Osteoblast (primary cell): ENCODE results near the gene ANKH. TPM values are rescaled to one million over a fixed set of nuclear protein-coding genes. Genes with fewer than 3 reads are reported as not detected.

Experiments used
- DNase-seq: peaks from one replicate; pipeline ENCODE4 v3.0.0; 2011; ENCODE audit warnings: low spot score, mixed read lengths; ENCODE audit not compliant: insufficient read length; ENCODE audit errors: missing footprints
- H2AFZ ChIP-seq: 2 replicates; pipeline ENCODE4 v1.6.0; 2011; ENCODE audit warnings: mild to moderate bottlenecking, low read length
- H3K27ac ChIP-seq: 2 replicates; pipeline ENCODE4 v1.5.1; 2011; ENCODE audit warnings: mild to moderate bottlenecking, low read depth, low read length, moderate library complexity
- H3K27me3 ChIP-seq: 2 replicates; pipeline ENCODE4 v1.6.0; 2012; ENCODE audit warnings: mild to moderate bottlenecking, control low read depth, inconsistent platforms, low read length, moderate library complexity; ENCODE audit not compliant: insufficient read depth
- H3K36me3 ChIP-seq: 2 replicates; pipeline ENCODE4 v1.5.1; 2011; ENCODE audit warnings: mild to moderate bottlenecking, low read length, control low read depth, moderate library complexity; ENCODE audit not compliant: insufficient read depth
- H3K4me1 ChIP-seq: 2 replicates; pipeline ENCODE4 v1.5.1; 2011; ENCODE audit warnings: mild to moderate bottlenecking, low read length, control low read depth, moderate library complexity; ENCODE audit not compliant: insufficient read depth
- H3K4me2 ChIP-seq: 2 replicates; pipeline ENCODE4 v1.6.0; 2011; ENCODE audit warnings: mild to moderate bottlenecking, low read length; ENCODE audit not compliant: insufficient read depth
- H3K4me3 ChIP-seq: fragments of 200-600 bp; sonication (generic); 3 replicates; pipeline ENCODE4 v1.5.1; 2012; ENCODE audit warnings: mild to moderate bottlenecking, low read length, inconsistent platforms; ENCODE audit not compliant: insufficient read depth
- H3K79me2 ChIP-seq: 2 replicates; pipeline ENCODE4 v1.6.0; 2012; ENCODE audit warnings: mild to moderate bottlenecking, low read length, control low read depth, inconsistent platforms; ENCODE audit not compliant: insufficient read depth
- H3K9me3 ChIP-seq: 2 replicates; pipeline ENCODE4 v1.5.1; 2011; ENCODE audit warnings: low read depth, low read length, control low read depth
- H4K20me1 ChIP-seq: 2 replicates; pipeline ENCODE4 v1.6.0; 2012; ENCODE audit warnings: mild to moderate bottlenecking, low read length, control low read depth; ENCODE audit not compliant: insufficient read depth
- CTCF ChIP-seq: IDR thresholded peaks from 2 replicates; pipeline ENCODE4 v1.5.1; 2011; ENCODE audit warnings: mild to moderate bottlenecking, low read depth, low read length, moderate library complexity; ENCODE audit errors: extremely low read depth
- total RNA-seq: library from RNA; depleted of rRNA; stranded (reverse); fragments of >200 nt; gene quantifications from 2 replicates; pipeline ENCODE4 v1.2.3, GENCODE V29; 2012

ANKH gene
- total RNA-seq, 1 donor: 125 TPM

GRCh38 chr5:14727928-14728458 lies 143.6 kb downstream of the ANKH start:
- no peak overlapping the region for H3K4me3 ChIP-seq
- no peak for DNase-seq
- peak overlapping the region; percentile 66 for H3K27ac ChIP-seq
- H3K36me3 ChIP-seq: peaks cover 48% of the 10 kb centered on the region
- H3K9me3 ChIP-seq: no peaks in the 10 kb centered on the region
- no peak overlapping the region for H2AFZ ChIP-seq
- H4K20me1 ChIP-seq: no peaks in the 10 kb centered on the region
- peaks cover 22% of the 10 kb centered on the region for H3K4me1 ChIP-seq
- H3K79me2 ChIP-seq: no peaks in the 10 kb centered on the region
- no peaks in the 10 kb centered on the region for H3K27me3 ChIP-seq
- no peak overlapping the region for H3K4me2 ChIP-seq
- no peak for TF ChIP-seq CTCF

GRCh38 chr5:14727428-14727865 lies 144.1 kb downstream of the ANKH start:
- no peak overlapping the region for H2AFZ ChIP-seq
- no peaks in the 10 kb centered on the region for H4K20me1 ChIP-seq
- H3K79me2 ChIP-seq: no peaks in the 10 kb centered on the region
- H3K4me1 ChIP-seq: peaks cover 26% of the 10 kb centered on the region
- no peaks in the 10 kb centered on the region for H3K9me3 ChIP-seq
- H3K4me3 ChIP-seq: no peak overlapping the region
- H3K27me3 ChIP-seq: no peaks in the 10 kb centered on the region
- H3K27ac ChIP-seq: peak overlapping the region; percentile 66
- DNase-seq: peak; percentile 87
- TF ChIP-seq CTCF: peak; percentile 100
- peak overlapping the region; percentile 56 for H3K4me2 ChIP-seq
- H3K36me3 ChIP-seq: peaks cover 45% of the 10 kb centered on the region

- H3K36me3 ChIP-seq: peaks cover 34% of the 10 kb centered on the region
- peak overlapping the region; percentile 66 for H3K27ac ChIP-seq
- H2AFZ ChIP-seq: no peak overlapping the region
- H3K79me2 ChIP-seq: no peaks in the 10 kb centered on the region
- DNase-seq: no peak
- no peak for TF ChIP-seq CTCF
- no peaks in the 10 kb centered on the region for H4K20me1 ChIP-seq
- H3K4me3 ChIP-seq: no peak overlapping the region
- H3K4me1 ChIP-seq: peaks cover 33% of the 10 kb centered on the region
- H3K27me3 ChIP-seq: no peaks in the 10 kb centered on the region
- no peaks in the 10 kb centered on the region for H3K9me3 ChIP-seq
- H3K4me2 ChIP-seq: peak overlapping the region; percentile 12
These were observed 145.3 kb downstream of the ANKH start for GRCh38 chr5:14726066-14726838.

- H3K27me3 ChIP-seq: no peaks in the 10 kb centered on the region
- H3K36me3 ChIP-seq: peaks cover 25% of the 10 kb centered on the region
- no peak overlapping the region for H3K4me3 ChIP-seq
- H3K27ac ChIP-seq: no peak overlapping the region
- DNase-seq: no peak
- no peak overlapping the region for H3K4me2 ChIP-seq
- TF ChIP-seq CTCF: no peak
- no peaks in the 10 kb centered on the region for H4K20me1 ChIP-seq
- no peak overlapping the region for H2AFZ ChIP-seq
- H3K9me3 ChIP-seq: no peaks in the 10 kb centered on the region
- H3K79me2 ChIP-seq: no peaks in the 10 kb centered on the region
- peaks cover 47% of the 10 kb centered on the region for H3K4me1 ChIP-seq
These were observed 146.9 kb downstream of the ANKH start for GRCh38 chr5:14724633-14725032.
